HepG2 (cell line): ENCODE measurements around the gene FBXW12. TPM values are rescaled to one million over a fixed set of nuclear protein-coding genes. Genes with fewer than 3 reads are reported as not detected.
A peak's percentile ranks its signal among the peaks of the same experiment; 100 is the strongest.

Source experiments
- HOXA3 ChIP-seq: sonication (generic); formaldehyde crosslinking; IDR thresholded peaks from 2 replicates; pipeline ENCODE4 v1.5.0; 2020; ENCODE audit warnings: missing genetic modification reagents
- IKZF4 ChIP-seq: sonication (generic); formaldehyde crosslinking; IDR thresholded peaks from 2 replicates; pipeline ENCODE4 v1.5.1; 2020; ENCODE audit warnings: borderline replicate concordance, mild to moderate bottlenecking, low read depth, missing genetic modification reagents; ENCODE audit errors: not compliant biosample characterization
- MXI1 ChIP-seq: IDR thresholded peaks from 3 replicates; pipeline ENCODE4 v1.6.1; 2012; ENCODE audit warnings: low read depth, low read length, inconsistent platforms, borderline replicate concordance
- PRDM15 ChIP-seq: sonication (generic); formaldehyde crosslinking; IDR thresholded peaks from 2 replicates; pipeline ENCODE4 v1.4.0; 2020; ENCODE audit warnings: missing genetic modification reagents
- SIN3A ChIP-seq: IDR thresholded peaks from 2 replicates; pipeline ENCODE4 v1.6.1; 2011; ENCODE audit warnings: low read depth, mild to moderate bottlenecking, control low read depth, low read length, borderline replicate concordance
- ZNF138 ChIP-seq: sonication (generic); formaldehyde crosslinking; IDR thresholded peaks from 2 replicates; pipeline ENCODE4 v1.5.0; 2020; ENCODE audit warnings: mild to moderate bottlenecking, low read depth, missing genetic modification reagents
- ZNF18 ChIP-seq: sonication (generic); formaldehyde crosslinking; IDR thresholded peaks from 2 replicates; pipeline ENCODE4 v1.8.0; 2022; ENCODE audit warnings: mild to moderate bottlenecking, missing genetic modification reagents; ENCODE audit not compliant: insufficient replicate concordance
- ZNF205 ChIP-seq: IDR thresholded peaks from 2 replicates; pipeline ENCODE4 v1.6.1; 2018; ENCODE audit warnings: missing biosample characterization, missing genetic modification reagents
- ZNF367 ChIP-seq: sonication (generic); formaldehyde crosslinking; IDR thresholded peaks from 2 replicates; pipeline ENCODE4 v1.4.0; 2020; ENCODE audit warnings: missing genetic modification reagents, borderline replicate concordance
- ZNF484 ChIP-seq: sonication (generic); formaldehyde crosslinking; IDR thresholded peaks from 2 replicates; pipeline ENCODE4 v1.5.1; 2020; ENCODE audit warnings: mild to moderate bottlenecking, low read depth, missing genetic modification reagents, borderline replicate concordance
- ZNF670 ChIP-seq: sonication (generic); formaldehyde crosslinking; IDR thresholded peaks from 2 replicates; pipeline ENCODE4 v1.8.0; 2022; ENCODE audit warnings: mild to moderate bottlenecking, missing genetic modification reagents, borderline replicate concordance
- polyA plus RNA-seq, 8 experiments: library from polyadenylated mRNA; depleted of rRNA in 3 of 8; stranded (reverse) in 7 of 8; unstranded in 1 of 8; fragments of >200 nt; fragmentation: Illumina TruSeq in 4 of 8; extraction: Trizol in 4 of 8; gene quantifications; 2 replicates each; pipeline versions ENCODE4 v1.2.1 to v1.2.3, GENCODE V29; 2011 to 2016; ENCODE audit warnings: low read depth in 4 of 8, missing spikeins in 1 of 8, mixed read lengths in 1 of 8; ENCODE audit not compliant: insufficient read depth in 1 of 8
- total RNA-seq, 5 experiments: library from RNA; depleted of rRNA; stranded (reverse); fragments of >200 nt; fragmentation: Illumina TruSeq; extraction: Trizol; gene quantifications; 2 replicates each; pipeline ENCODE4 v1.2.3, GENCODE V29; 2016; ENCODE audit warnings: low read depth in 1 of 5
- TF ChIP-seq, protein P1 (sequence below): sonication (generic); formaldehyde crosslinking; IDR thresholded peaks from 2 replicates; pipeline ENCODE4; 2020; ENCODE audit warnings: missing genetic modification reagents, mild to moderate bottlenecking, borderline replicate concordance
- TF ChIP-seq, protein P2 (sequence below): sonication (generic); formaldehyde crosslinking; IDR thresholded peaks from 2 replicates; pipeline ENCODE4 v1.8.1; 2023; ENCODE audit warnings: mild to moderate bottlenecking, moderate library complexity, missing genetic modification reagents

The FBXW12 gene
- total and polyA plus RNA-seq, 2 of the 13 experiments (the other 11 are each of a cell fraction or from before 2014, with no cell fraction given): not detected

GRCh38 chr3:48428572-48429316 is 56.7 kb downstream of the FBXW12 start (continued):
- TF ChIP-seq, protein P1, sequence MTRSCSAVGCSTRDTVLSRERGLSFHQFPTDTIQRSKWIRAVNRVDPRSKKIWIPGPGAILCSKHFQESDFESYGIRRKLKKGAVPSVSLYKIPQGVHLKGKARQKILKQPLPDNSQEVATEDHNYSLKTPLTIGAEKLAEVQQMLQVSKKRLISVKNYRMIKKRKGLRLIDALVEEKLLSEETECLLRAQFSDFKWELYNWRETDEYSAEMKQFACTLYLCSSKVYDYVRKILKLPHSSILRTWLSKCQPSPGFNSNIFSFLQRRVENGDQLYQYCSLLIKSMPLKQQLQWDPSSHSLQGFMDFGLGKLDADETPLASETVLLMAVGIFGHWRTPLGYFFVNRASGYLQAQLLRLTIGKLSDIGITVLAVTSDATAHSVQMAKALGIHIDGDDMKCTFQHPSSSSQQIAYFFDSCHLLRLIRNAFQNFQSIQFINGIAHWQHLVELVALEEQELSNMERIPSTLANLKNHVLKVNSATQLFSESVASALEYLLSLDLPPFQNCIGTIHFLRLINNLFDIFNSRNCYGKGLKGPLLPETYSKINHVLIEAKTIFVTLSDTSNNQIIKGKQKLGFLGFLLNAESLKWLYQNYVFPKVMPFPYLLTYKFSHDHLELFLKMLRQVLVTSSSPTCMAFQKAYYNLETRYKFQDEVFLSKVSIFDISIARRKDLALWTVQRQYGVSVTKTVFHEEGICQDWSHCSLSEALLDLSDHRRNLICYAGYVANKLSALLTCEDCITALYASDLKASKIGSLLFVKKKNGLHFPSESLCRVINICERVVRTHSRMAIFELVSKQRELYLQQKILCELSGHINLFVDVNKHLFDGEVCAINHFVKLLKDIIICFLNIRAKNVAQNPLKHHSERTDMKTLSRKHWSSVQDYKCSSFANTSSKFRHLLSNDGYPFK: no peak
- TF ChIP-seq IKZF4 (CRISPR knock-in tag) (no peak), ZNF138 (CRISPR knock-in tag) (0 out of 2 replicates have a peak, but pooled peaks have one; percentile 27), HOXA3 (peak; percentile 74; the same call in 1 of the 2 replicates), ZNF367 (CRISPR knock-in tag) (no peak), PRDM15 (no peak), ZNF484 (CRISPR knock-in tag) (no peak), ZNF670 (CRISPR knock-in tag) (peak; percentile 70; the same call in 1 of the 2 replicates), SIN3A (peak; percentile 82; the same call in 1 of the 2 replicates), ZNF18 (CRISPR knock-in tag) (no peak), MXI1 (peak; percentile 63; the same call in 1 of the 3 replicates), ZNF205 (CRISPR knock-in tag) (no peak)
- TF ChIP-seq, protein P2, sequence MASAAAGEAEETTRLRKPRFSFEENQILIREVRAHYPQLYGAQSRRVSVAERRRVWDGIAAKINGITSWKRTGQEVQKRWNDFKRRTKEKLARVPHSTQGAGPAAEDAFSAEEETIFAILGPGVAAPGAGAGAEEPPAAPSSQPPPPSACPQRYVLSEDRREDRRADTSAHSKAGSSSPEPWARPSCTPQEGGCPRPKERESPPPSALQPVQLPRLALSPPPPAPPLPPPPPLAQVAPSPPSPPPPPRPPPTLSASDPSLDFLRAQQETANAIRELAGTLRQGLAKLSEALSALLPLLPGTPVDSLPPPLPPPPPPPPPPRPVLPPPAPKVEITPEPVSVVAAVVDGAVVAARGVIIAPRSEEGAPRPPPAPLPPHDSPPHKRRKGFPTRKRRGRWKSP: peak; percentile 45; the same call in 1 of the 2 replicates
